Measurements from ENCODE around the gene GRM6. TPM values are rescaled to one million over a fixed set of nuclear protein-coding genes. Genes with fewer than 3 reads are reported as not detected.
A peak's percentile ranks its signal among the peaks of the same experiment; 100 is the strongest.

GRM6 gene
- total RNA-seq, 1 experiment from 2014 or later, result 0.33 TPM

DNA sequence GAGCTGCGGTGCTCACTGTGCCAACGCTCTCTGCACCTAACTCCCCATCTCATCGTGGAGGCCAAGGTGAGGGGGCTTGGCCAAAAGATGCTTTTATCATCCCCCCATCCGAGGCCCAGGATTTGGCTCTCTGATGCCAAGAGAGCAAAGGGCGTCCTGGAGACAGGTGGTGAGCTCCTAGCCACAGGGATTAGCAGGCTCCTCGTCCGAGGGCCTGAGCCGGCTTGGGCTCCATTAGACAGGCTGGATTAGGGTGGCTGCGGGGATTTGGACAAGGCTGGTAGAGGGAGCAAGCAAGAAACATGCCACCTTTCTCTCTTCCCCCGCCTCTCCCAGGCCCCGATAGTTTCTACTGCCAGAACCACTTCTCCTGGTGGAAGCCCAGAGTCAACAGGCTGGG, 1.0 kb upstream of the GRM6 start (continued):
- no peak for TF ChIP-seq ZNF121 (CRISPR knock-in tag; IDR thresholded peaks at IDR 0.05)
- TF ChIP-seq, protein P1, sequence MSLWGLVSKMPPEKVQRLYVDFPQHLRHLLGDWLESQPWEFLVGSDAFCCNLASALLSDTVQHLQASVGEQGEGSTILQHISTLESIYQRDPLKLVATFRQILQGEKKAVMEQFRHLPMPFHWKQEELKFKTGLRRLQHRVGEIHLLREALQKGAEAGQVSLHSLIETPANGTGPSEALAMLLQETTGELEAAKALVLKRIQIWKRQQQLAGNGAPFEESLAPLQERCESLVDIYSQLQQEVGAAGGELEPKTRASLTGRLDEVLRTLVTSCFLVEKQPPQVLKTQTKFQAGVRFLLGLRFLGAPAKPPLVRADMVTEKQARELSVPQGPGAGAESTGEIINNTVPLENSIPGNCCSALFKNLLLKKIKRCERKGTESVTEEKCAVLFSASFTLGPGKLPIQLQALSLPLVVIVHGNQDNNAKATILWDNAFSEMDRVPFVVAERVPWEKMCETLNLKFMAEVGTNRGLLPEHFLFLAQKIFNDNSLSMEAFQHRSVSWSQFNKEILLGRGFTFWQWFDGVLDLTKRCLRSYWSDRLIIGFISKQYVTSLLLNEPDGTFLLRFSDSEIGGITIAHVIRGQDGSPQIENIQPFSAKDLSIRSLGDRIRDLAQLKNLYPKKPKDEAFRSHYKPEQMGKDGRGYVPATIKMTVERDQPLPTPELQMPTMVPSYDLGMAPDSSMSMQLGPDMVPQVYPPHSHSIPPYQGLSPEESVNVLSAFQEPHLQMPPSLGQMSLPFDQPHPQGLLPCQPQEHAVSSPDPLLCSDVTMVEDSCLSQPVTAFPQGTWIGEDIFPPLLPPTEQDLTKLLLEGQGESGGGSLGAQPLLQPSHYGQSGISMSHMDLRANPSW (CRISPR knock-in tag; conservative IDR thresholded peaks at IDR 0.05; ENCODE audit: low read depth), result no peak
- TF ChIP-seq NFYB (CRISPR knock-in tag; conservative IDR thresholded peaks at IDR 0.05; ENCODE audit: low read depth), result no peak
- TF ChIP-seq, protein P2, sequence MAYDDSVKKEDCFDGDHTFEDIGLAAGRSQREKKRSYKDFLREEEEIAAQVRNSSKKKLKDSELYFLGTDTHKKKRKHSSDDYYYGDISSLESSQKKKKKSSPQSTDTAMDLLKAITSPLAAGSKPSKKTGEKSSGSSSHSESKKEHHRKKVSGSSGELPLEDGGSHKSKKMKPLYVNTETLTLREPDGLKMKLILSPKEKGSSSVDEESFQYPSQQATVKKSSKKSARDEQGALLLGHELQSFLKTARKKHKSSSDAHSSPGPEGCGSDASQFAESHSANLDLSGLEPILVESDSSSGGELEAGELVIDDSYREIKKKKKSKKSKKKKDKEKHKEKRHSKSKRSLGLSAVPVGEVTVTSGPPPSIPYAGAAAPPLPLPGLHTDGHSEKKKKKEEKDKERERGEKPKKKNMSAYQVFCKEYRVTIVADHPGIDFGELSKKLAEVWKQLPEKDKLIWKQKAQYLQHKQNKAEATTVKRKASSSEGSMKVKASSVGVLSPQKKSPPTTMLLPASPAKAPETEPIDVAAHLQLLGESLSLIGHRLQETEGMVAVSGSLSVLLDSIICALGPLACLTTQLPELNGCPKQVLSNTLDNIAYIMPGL (CRISPR knock-in tag; IDR thresholded peaks at IDR 0.05), result no peak
- TF ChIP-seq RELA (CRISPR knock-in tag; IDR thresholded peaks at IDR 0.05; ENCODE audit: borderline replicate concordance), result no peak
- TF ChIP-seq SMAD4 (CRISPR knock-in tag; IDR thresholded peaks at IDR 0.05), result no peak
- no peak for TF ChIP-seq SMAD3 (CRISPR knock-in tag; IDR thresholded peaks at IDR 0.05; ENCODE audit: borderline replicate concordance)

DNA sequence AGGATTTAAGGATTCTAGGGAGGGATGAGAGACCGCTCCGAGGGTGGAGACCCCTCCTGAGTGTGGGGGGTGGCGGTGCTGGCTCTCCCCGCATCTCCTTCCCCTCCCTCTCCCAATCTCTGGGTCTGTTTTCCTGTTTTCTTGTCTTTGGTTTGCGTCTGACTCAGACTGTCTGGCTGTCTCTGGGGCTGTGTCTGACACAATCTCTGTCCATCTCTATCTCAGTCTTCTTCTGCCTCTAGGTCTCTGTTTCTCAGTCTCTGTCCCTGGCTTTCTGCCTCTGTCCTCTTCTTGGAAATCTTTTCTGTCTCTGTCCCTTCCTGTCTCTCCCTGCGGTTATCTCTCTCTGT, 196 bp upstream of the GRM6 start:
- ChIA-PET CTCF (interaction anchor here (1.2 kb wide), 2 partner anchors 163 to 265 kb away, joined by 3 read pairs; partner anchors contain the start of gene ZNF354A), POLR2A (interaction anchor here (1.1 kb wide), 1 partner anchor 136 kb away, joined by 3 read pairs; the partner anchor contains the start of gene ZNF354B)
- Mint-ChIP-seq H3K4me3 (peak overlapping the region; percentile 64), H3K4me1 (peaks cover 19% of the 10 kb centered on the region), H3K27ac (no peak overlapping the region), H3K36me3 (peaks cover 4% of the 10 kb centered on the region; the same call in 1 of the 2 replicates), H3K9me3 (peaks cover 5% of the 10 kb centered on the region), H3K27me3 (ENCODE audit: low read depth) (peaks cover 62% of the 10 kb centered on the region)
- ATAC-seq (no peak), DNase-seq (ENCODE audit: low spot score) (no peak)
- TF ChIP-seq, protein P3, sequence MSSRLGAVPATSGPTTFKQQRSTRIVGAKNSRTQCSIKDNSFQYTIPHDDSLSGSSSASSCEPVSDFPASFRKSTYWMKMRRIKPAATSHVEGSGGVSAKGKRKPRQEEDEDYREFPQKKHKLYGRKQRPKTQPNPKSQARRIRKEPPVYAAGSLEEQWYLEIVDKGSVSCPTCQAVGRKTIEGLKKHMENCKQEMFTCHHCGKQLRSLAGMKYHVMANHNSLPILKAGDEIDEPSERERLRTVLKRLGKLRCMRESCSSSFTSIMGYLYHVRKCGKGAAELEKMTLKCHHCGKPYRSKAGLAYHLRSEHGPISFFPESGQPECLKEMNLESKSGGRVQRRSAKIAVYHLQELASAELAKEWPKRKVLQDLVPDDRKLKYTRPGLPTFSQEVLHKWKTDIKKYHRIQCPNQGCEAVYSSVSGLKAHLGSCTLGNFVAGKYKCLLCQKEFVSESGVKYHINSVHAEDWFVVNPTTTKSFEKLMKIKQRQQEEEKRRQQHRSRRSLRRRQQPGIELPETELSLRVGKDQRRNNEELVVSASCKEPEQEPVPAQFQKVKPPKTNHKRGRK (CRISPR knock-in tag; IDR thresholded peaks at IDR 0.05; ENCODE audit: borderline replicate concordance), result no peak
- 0 out of 2 replicates have a peak, but pooled peaks have one; percentile 26 for TF ChIP-seq MYBL2 (CRISPR knock-in tag; IDR thresholded peaks at IDR 0.05)

DNA sequence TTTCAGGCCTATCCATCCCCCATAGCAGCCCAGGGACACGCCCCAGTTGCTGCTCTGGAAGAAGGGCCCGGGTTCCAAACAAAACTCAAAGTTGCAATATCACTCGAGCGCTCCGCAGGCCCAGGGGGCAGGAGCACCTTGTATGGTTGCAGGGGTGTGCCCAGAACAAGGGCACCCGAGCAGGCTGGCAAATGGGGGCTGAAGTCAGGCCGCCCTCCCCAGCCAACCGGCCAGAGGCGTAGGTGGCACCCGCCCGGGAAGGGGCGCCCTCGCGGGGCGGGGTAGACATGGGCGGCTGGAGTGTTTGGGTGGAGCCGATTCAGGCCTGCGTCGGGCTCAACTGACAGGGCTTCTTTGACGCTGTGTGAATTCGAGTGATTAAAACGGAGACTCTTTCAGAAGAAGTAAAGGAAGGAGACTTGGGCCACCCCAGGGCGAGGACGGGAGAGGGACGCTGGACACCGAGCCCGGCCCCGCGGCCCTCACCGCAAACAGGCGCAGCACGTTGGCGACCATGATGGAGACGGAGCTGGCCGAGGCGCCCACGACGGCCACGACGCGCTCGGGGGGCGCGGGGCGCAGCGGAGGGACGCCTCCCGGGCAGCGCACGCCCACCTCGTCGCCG, 1.1 kb downstream of the GRM6 start:
- peak overlapping the region; percentile 60 for H3K4me3 Mint-ChIP-seq
- H3K9me3 Mint-ChIP-seq, result peaks cover 15% of the 10 kb centered on the region
- ChIA-PET CTCF (interaction anchor here (0.6 to 1.2 kb wide), 3 partner anchors 95 to 510 kb away, joined by 3 read pairs; no protein-coding TSS in a partner anchor), POLR2A (no interaction called here)
- peaks cover 3% of the 10 kb centered on the region for H3K36me3 Mint-ChIP-seq
- DNase-seq (ENCODE audit: low spot score) (no peak), ATAC-seq (no peak)
- H3K27me3 Mint-ChIP-seq (ENCODE audit: low read depth), result peaks cover 64% of the 10 kb centered on the region
- peaks cover 19% of the 10 kb centered on the region for H3K4me1 Mint-ChIP-seq
- H3K27ac Mint-ChIP-seq, result no peak overlapping the region
- TF ChIP-seq GTF2I (CRISPR knock-in tag; conservative IDR thresholded peaks at IDR 0.05) (no peak), OVOL2 (CRISPR knock-in tag; IDR thresholded peaks at IDR 0.05; ENCODE audit: borderline replicate concordance) (no peak), MXD4 (CRISPR knock-in tag; IDR thresholded peaks at IDR 0.05; ENCODE audit: borderline replicate concordance) (no peak), SOX15 (CRISPR knock-in tag; IDR thresholded peaks at IDR 0.05) (no peak), ZNF232 (CRISPR knock-in tag; IDR thresholded peaks at IDR 0.05) (no peak), NR1H2 (CRISPR knock-in tag; IDR thresholded peaks at IDR 0.05) (no peak), GRHL2 (CRISPR knock-in tag; IDR thresholded peaks at IDR 0.05; ENCODE audit: insufficient replicate concordance, severe bottlenecking) (no peak), FOXJ3 (CRISPR knock-in tag; IDR thresholded peaks at IDR 0.05; ENCODE audit: borderline replicate concordance) (no peak), NR2C2 (CRISPR knock-in tag; IDR thresholded peaks at IDR 0.05) (no peak), SMAD3 (CRISPR knock-in tag; IDR thresholded peaks at IDR 0.05; ENCODE audit: borderline replicate concordance) (no peak), TEAD1 (CRISPR knock-in tag; IDR thresholded peaks at IDR 0.05) (peak; percentile 65; the same call in 1 of the 2 replicates)
- TF ChIP-seq, protein P4, sequence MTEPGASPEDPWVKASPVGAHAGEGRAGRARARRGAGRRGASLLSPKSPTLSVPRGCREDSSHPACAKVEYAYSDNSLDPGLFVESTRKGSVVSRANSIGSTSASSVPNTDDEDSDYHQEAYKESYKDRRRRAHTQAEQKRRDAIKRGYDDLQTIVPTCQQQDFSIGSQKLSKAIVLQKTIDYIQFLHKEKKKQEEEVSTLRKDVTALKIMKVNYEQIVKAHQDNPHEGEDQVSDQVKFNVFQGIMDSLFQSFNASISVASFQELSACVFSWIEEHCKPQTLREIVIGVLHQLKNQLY (CRISPR knock-in tag; IDR thresholded peaks at IDR 0.05), result no peak
- TF ChIP-seq, protein P5, sequence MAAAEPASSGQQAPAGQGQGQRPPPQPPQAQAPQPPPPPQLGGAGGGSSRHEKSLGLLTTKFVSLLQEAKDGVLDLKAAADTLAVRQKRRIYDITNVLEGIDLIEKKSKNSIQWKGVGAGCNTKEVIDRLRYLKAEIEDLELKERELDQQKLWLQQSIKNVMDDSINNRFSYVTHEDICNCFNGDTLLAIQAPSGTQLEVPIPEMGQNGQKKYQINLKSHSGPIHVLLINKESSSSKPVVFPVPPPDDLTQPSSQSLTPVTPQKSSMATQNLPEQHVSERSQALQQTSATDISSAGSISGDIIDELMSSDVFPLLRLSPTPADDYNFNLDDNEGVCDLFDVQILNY (CRISPR knock-in tag; IDR thresholded peaks at IDR 0.05), result peak; percentile 19; the same call in 1 of the 2 replicates
- TF ChIP-seq, protein P3 (CRISPR knock-in tag; IDR thresholded peaks at IDR 0.05; ENCODE audit: borderline replicate concordance), result no peak
- TF ChIP-seq, protein P6, sequence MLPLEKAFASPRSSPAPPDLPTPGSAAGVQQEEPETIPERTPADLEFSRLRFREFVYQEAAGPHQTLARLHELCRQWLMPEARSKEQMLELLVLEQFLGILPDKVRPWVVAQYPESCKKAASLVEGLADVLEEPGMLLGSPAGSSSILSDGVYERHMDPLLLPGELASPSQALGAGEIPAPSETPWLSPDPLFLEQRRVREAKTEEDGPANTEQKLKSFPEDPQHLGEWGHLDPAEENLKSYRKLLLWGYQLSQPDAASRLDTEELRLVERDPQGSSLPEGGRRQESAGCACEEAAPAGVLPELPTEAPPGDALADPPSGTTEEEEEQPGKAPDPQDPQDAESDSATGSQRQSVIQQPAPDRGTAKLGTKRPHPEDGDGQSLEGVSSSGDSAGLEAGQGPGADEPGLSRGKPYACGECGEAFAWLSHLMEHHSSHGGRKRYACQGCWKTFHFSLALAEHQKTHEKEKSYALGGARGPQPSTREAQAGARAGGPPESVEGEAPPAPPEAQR (CRISPR knock-in tag; IDR thresholded peaks at IDR 0.05), result no peak

Data from WTC11 (cell line).